Measurements from ENCODE around the gene P3H1.
"Not testable (repeated sequence)": the region's sequence is repeated elsewhere in the genome, so short reads cannot be mapped to it uniquely, and the experiment has no call there.

The P3H1 gene

DNA sequence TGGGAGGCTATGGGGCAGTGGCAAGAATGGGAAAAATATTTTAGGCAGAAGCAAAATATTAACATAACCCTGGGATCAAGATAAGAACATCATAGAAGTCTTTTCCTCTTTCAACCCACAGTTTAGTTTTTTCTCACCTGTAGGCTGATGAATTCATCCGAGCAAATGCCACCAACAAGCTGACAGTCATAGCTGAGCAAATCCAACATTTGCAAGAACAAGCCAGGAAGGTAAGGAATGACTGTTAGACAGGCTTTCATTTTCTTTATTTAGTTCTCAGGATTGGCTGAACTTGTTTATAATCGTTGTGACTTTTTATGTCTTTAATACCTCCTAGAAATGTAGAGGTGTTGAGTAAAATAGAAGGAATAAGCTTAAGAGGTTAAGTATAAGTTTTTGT, 6.6 kb upstream of the P3H1 start:
- no peak for DNase-seq (ENCODE audit: low read depth)

DNA sequence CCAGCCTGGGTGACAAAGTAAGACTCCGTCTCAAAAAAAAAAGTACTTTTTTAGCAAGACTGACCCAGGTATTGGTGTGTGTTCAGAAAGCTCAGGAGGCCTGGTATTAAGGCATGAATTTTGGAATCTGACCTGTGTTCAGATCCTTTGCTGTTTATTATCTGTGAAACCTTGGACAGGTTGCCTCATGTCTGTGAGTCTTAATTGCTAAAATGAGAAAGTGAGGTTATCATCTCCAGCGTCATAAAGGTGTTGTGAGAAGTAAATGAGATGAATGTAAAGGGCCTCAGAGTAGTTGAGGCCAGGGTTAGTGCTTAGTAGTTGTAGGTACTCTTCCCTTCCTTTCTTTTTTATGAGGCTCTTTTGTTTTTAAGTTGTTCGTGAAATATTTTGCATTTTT, 3.0 kb upstream of the P3H1 start:
- no peak for DNase-seq (ENCODE audit: low read depth)

DNA sequence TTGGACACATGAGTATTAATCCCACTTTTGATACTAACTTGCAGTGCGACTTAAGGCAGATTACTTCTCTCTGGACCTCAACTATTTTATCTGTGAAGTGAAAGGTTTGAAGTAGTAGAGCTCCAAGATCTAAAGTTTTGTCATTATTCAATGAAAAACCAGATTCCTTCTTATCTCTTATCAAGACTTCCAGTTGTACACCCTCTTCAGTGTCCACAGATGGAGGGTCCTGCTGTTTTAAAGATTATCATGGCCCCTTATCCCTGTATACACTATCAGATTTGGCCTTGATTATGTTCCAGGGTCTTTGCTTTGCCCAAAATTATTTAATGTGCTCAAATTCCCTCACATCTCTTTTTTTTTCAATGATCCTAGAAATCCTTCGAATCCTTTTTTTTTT, 1.3 kb upstream of the P3H1 start:
- no peak for DNase-seq (ENCODE audit: low read depth)

DNA sequence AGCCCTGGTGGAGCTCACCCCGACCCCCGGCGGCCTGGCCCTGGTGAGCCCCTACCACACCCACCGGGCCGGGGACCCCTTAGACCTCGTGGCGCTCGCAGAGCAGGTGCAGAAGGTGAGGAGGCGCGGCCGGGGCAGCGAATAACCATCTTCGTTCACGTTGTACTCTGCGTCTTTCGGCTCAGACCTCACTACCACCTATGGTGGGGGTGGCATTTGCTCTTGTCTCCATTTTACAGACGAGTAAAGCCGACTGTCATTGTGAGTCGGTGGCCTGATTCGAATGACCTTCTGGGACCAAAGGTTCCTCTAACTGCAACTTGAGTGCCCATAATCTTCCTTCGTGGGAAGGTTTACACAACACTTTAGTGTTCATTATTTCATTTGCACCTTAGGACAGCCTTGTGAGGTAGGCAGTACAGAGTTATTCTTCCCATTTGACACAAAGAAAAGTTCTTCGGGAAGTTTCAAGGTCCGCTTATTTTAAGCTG, 727 bp upstream of the P3H1 start:
- no peak for DNase-seq (ENCODE audit: low read depth)

DNA sequence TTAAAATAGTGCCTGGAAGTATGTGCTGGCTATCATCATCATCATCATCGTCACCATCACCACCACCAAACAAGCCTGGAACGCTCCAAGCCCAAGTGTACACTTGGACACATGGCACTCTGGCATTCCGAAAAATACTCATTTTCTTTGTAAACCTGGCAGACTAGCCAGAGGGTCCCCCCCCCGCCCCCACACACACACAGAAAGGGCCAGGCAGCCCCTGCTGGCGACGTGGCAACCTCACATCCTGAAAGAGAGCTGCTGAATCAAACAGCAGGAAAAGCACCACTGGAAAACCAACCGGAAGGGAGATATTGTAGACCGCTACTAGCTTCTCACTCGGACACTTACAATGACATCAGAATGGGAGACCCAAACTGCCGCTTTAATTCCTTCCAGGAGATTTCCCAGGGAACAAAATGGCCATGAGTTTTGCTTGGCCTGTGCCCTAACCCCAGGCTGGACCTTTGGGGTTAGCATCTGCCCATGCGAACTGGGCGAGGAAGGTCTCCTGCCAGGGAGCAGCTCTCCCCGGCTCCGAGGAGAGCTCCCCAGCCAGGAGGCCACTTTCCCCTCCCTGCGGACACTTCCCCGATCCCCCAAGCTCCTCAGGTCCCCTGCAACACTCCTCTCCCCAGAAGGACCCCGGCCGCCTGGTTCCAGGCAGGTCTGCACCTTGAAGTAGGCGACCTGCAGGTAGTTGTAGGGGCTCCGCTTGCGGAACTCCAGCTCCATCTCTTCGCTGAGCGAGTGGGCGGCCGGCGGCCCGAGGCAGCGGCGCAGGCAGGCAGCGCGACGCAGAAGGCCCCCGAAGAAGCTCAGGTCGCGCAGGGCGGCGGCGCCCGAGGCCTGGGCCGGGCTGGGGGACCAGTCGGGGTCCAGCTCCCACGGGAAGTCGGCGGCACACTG, 742 bp downstream of the P3H1 start:
- DNase-seq (ENCODE audit: low read depth), result no peak

DNA sequence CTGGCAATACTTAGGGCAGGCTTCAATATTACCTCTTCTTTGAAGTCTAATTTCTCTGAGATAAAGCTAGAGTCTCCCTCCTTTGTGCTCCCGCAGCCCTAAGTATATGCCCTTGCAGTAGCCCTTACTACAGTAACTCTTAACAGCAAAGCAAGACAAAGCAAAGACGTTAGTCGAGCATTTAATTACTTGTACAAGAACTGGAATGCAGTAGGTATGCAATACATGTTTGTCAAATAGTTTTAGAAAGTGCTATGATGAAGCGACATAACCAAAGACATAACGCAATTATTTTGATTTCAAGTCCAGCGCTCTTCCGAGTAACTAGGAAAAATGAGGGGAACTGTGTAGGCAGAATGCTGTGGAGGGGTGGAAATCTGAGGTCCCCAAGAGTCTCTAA, 1.6 kb downstream of the P3H1 start:
- no peak for DNase-seq (ENCODE audit: low read depth)

DNA sequence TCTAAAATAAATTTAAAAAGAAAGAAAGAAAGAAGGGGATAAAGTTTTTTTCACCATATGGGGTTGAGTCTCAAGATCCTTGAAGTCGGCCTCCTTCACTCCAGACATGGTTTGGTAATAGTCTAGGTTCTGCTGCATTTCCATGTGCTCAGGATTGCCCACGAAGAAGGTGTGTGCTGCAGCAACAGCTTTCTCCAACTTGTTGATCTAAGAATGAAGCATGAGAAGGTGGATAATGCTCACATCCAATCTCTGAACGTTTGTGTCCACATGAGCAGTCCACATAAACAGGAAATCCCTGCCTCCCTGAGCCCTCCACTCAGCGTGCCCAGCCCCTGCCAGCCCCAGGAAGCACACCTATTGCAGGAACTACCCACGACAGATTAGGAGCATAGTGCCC, 4.6 kb downstream of the P3H1 start:
- no peak for DNase-seq (ENCODE audit: low read depth)

DNA sequence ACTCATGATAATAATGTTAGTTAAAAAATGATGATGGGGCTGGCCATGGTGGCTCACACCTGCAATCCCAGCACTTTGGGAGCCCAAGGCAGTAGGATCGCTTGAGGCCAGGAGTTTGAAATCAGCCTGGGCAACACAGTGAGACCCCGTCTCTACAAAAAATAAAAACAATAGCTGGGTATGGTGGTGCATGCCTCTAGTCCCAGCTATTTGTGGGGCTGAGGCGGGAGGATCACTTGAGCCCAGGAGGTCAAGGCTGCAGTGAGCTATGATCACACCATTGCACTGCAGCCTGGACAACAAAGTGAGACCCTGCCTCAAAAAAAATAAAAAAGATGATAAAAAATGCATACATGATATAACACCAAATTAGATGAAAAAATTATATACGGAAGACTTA, 5.3 kb downstream of the P3H1 start:
- no peak for DNase-seq (ENCODE audit: low read depth)

DNA sequence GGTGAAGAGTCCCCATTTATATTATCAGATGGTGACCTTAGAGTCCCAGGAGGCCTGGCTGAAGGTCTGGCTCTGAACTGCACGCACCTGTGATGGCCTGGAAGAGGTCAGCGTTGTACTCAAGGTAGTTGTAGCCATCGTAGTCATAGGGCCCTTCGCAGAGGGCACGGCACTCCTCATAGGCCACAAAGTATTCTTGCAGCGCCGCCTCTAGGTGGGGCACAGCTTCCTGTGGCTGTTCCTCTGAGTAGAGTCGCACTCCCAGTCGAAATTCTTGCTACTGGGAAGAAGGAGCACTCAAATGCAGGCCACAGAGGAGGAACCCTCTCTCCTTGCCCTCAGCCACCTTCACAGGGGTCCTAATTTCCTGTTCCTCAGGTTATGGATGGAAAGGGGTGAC, 7.7 kb downstream of the P3H1 start:
- no peak for DNase-seq (ENCODE audit: low read depth)

DNA sequence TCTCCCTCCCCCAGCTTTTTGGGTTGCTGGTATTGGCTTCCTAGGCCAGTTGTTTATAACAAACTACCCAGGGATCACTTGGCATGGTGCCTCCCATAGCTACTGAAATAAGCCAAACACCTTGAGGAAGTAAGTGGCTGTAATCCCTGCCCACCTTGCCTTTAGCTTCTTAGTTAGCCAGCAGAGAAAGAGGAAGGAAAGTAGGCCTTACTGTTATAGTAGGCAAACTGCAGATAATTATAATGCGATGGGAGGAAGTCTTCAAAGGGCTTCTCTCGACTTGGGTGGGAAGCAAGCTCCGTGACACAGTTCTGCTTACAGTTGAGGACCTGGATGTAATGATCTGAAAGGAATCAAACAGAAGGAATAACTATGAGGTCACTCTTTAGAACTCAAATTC, 8.2 kb downstream of the P3H1 start:
- no peak for DNase-seq (ENCODE audit: low read depth)

DNA sequence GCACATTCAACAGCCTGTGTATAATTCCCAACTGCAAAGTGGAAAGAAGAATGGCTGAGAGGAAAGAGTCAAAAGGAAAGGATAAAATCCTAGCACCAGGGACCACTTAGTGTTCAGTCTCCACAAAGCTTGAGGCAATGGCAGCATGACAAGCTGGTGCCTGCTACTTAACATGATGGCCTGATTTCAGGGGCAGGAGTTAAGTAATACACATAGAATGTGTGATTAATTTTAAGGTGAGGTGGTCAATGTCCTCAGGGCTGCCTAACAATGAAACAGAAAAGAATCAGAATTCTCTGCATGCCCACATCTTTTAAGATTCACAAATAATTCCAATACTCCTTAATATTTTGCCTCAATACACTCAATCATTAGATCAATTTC, 8.9 kb downstream of the P3H1 start:
- DNase-seq (ENCODE audit: low read depth), result no peak

DNA sequence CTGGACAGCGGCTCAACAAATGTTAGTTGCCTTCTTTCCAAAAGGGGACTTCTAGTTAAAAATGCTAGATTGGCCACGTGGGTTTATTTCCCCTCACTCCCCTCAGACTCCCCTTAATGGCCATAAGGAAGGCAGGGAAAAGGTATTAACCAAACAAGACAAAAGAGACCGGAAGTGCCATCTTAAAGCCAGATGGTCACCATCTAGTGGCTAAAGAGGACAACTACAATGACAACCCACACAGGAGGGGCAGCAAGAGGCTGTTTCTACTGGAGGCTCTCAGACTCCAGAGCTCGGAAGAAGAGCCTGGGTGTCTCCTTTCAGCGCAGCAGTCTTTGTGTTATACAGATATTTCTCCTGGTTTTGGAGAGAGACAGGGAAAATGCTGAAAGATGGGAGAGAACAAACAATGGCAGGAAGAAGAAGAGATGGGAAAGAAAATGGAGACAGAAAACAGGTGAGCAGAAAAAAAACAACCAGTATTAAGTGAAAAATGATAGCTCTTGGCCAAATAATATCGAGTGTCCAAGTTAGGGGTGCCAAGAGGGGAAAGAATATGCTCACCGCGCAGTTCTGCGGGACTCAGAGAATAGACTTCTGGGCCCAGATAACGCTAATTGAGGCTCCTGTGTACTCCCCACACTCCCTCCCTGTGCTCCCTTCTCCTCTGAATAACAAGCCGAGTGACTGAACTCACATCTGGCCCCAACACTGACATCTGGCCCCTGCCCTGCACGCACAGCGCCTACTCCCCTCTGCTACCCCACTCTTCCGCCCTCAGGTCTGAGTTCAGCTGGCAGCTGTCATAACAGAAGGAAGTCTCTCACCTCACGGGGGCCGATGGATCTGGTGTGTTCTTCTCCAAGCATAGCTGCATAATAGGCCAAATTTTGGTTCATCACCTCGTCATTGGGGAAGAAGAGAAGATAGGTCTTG, 9.6 kb downstream of the P3H1 start:
- DNase-seq (ENCODE audit: low read depth), result no peak

DNA sequence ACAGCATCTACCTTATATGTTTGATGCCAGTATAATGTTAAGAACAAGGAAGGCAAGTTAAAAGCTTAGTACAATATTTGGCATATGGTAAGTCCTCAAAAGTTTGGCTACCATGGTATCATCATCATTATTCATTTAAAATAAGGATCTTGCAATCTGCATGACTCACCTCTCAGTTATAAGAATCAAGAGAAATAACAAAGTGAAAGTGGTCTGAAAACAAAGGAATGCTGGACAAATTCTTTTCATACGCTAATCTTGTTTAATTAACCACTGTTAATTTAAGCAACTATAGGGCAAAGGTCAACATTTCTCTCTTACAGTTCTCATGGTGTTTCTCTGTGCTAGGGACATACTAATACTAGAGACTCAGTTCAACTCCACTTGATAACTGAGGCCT, 13.8 kb downstream of the P3H1 start:
- DNase-seq (ENCODE audit: low read depth), result no peak

DNA sequence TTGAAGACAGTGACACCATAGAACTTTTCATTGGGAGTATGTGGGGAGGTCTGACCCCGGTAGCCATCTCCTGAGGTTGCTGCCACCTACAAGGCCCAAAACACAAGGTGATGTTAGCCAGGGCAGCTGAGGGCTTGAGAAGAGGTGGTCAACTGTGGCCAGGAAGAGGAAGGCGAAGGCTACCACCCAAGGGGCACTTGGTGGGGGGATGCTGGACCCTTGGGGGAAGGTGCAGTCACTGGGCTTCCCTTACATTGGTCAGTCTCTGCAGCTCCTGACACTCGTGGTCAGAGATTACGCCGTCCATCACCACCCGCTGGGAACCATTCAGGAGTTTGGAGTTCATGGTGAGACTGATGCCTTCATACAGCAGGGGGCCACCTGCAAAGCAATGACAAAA, 14.5 kb downstream of the P3H1 start:
- no peak for DNase-seq (ENCODE audit: low read depth)

DNA sequence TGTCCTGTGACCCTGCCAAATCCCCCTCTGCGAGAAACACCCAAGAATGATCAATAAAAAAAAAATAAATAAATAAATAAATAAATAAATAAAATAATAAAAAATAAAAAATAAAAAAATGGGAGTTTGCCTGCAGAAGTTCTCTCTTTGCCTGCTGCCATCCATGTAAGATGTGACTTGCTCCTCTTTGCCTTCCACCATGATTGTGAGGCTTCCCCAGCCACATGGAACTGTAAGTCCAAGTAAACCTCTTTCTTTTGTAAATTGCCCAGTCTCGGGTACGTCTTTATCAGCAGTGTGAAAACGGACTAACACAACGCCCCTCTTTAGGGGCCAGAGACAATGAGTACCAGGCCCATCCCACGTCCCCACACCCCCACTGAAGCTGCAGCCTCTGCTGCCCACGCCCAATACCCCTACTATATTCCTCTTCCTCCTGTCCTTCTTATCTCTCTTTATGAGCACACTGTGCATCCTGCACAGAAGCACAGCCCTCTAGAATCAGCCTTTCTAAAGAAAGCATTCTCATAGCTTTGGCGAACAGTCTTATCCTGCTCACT, 15.2 kb downstream of the P3H1 start:
- DNase-seq (ENCODE audit: low read depth), result not testable (repeated sequence)

DNA sequence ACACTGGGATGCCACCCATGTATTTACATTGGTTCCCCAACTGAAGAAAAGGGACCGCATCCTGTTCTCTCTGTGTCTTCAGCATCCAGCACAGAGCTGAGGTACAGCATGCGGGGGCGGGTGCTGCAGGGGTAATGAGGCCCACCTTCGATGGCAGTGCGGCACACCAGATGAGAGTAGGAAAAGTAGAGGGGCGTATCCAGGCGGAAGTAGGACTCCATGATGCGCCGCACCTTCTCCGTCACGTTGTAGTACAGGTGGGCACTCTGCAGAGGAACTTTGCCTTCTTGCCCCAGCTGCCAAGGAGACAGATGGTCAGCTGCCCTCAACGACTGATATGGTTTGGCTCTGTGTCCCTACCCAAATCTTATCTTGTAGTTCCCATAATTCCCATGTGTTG, 16.8 kb downstream of the P3H1 start:
- DNase-seq (ENCODE audit: low read depth), result no peak

DNA sequence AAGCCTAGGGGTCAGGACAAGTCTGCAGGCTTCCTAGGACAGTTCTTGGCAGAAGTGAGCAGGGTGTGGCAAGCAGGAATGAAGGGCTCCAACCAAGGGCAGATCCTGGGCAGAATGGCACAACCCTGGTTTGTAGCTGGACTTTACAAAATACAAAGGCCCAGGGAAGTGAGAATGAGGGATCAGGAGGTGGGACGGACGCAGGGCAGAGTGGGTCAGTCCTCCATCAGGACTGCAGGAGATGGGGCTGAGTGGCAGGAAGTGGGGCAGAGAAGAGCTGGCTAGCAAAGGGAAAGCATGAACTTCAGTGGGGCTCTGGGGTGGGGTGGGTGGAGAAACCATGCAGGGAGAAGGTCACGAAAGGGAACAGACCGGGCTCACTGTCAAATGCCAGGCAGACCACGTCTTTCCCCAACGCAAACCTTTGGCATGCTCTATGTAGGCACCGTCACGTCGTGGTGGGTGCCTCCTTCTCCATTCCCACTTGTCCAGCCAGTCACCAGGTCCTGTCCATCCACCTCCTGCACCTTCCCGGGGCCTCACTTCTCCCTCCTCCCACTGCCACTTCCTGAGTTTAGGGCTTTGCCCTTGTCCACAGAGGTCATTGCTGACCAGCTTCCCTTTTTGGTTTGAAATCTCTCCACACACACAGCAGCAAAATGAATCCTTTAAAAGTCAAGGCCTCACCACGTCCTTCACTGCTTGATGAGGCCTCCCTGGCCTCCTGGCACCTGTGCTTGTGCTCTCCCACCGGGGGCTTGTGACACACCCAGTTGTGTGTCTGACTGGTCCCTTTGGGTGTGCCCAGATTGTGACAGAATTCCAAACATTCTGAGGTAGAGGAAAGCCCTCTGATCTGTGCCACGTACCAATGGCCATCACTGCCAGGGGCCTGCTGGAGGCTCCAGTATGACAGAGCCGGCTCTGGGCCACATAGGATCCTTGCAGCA, 18.1 kb downstream of the P3H1 start:
- DNase-seq (ENCODE audit: low read depth), result no peak

DNA sequence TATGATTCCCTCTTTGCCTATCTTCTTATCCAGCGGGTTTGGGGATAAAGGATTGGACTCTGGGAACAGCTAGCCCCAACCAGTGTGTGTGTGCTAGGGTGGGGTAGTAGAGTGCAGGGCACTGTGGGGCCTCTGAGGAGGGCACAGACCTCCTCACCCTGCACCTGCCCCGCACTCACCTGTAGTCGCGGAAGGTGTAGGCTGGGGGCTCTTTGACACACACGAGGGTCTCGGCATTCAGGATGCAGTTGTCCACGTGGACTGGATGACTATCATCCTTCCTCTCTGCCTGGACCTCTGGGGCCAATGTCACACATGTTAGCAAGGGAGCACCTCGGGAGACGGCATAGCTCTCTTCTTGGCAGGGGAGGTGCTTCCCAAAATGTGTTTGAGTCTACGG, 18.8 kb downstream of the P3H1 start:
- DNase-seq (ENCODE audit: low read depth), result no peak

DNA sequence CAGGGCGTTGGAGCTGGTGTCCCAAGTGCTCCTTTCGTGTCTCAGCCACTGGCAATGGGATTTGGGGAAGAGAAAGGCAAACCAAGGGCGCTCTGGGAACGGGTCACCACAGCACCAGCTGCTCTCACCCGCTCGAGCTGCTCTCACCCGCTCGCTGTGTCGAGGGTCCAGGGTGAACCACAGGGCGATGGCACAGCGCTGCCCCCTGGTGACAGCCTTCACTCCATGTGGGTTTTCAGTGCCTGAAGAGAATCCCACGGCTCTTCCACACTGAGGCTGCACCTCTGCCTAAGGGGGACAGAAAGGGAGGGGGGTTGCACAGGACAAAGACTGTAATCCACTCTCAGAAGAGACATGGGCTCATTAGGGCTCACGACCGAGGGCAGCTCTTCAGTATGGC, 19.7 kb downstream of the P3H1 start:
- peak; percentile 14 for DNase-seq (ENCODE audit: low read depth)

DNA sequence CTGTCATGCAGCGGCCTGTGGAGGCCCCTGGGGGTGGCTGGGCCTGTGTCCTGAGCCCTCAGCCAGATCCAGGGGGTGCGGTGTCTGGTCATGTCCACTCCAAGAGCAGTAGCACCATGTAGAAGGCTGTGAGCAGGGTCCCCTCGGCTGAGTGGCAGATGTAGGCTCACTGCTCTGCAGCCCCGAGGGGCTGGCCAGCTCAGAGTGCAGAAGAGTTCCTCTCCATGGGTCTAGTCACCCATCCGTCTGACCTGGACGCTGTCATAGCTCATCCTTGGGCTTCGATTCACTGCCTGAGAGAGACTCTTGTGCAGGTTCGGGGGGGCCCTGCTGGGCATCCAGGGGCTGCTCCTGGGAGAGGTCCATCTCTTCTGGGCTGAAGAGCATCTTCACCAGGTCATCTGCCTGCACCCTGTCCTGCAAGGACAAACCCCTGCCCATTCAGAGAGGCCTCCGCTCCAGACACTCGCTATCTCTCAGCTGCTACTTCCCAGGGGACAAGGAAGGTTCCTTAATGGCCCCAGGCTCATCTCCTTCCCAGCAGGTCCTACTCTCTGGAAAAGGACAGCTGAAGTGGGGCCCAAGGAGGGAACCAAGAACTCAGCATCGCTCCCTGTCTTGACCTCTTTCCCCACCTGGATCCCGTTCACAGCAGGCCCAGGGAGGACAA, 20.3 kb downstream of the P3H1 start:
- no peak for DNase-seq (ENCODE audit: low read depth)

DNA sequence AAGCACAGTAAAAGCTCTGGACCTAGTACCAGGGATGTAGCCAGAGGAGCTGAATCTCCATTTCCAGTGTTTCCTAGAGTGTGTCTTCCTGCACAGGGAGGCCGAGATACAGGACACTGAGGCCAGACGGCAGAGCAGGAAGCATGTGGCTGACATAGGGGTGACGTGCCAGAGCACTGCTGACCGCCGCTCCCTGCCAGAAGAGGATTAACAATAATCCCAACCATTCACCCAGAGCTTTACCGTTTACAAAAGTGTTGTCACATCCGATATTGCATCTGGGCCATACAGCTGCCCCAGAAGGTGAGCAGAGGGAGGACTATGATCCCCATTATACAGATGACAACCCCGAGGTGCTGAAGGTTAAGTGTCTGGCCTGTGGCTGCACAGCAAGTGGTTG, 21.0 kb downstream of the P3H1 start:
- DNase-seq (ENCODE audit: low read depth), result no peak
